Stimulated activated CD4-positive, alpha-beta T cell treated with anti-CD3 and anti-CD28 coated beads, Interleukin-2, amount 100 ng/mL, for 48 hours (primary cell): ENCODE measurements around the gene SLC4A2.

ENCODE experiments used
- DNase-seq, 2 donors: peaks; one replicate each; pipeline ENCODE4 v3.0.0-alpha.2; 2020

The SLC4A2 gene

DNA sequence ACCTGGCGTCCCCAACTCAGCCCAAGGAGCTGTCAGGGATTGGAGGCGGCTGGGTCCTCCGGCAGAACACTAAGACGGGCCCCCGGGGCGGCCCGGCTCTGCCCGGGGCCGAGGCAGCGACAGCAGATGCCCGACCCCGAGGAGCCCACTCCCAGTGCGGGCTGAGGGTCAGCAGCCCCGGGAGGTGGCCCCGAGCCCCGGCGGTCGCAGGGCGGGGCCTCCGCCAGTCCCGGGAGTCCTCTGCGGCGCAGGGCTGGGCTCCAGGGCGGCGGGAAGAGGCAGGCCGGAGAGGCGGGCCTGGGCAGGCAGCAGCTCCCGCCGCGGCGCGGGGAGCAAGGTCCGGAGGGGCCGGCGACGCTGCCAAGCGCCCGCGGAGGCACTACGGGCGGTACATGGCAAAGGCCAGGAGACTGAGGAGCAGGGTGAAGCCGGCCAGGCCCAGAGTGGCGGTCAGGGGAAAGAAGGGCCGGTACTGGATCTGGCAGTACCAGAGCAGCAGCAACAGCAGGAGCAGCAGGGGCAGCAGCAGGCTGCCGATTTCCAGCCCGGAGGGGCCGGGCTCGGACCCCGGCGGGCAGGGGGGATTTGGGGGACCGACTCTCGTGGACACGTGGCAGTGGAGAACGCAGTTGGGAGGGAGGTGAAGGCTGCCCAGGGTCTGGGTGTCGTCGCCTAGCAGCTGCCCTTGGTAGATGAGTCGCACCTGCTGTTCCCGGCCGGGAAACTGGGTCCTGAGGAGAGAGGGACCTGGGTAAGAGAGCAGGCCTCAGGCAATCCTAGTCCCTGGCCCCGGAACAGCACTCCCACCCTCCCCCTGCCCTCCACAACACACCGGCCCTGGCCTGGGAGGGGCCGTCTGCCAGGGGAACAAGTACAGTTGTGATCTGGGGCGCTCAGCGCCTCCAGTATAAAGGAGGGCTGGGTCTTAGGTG is 22.0 kb downstream of the SLC4A2 start:
- DNase-seq: no peak

DNA sequence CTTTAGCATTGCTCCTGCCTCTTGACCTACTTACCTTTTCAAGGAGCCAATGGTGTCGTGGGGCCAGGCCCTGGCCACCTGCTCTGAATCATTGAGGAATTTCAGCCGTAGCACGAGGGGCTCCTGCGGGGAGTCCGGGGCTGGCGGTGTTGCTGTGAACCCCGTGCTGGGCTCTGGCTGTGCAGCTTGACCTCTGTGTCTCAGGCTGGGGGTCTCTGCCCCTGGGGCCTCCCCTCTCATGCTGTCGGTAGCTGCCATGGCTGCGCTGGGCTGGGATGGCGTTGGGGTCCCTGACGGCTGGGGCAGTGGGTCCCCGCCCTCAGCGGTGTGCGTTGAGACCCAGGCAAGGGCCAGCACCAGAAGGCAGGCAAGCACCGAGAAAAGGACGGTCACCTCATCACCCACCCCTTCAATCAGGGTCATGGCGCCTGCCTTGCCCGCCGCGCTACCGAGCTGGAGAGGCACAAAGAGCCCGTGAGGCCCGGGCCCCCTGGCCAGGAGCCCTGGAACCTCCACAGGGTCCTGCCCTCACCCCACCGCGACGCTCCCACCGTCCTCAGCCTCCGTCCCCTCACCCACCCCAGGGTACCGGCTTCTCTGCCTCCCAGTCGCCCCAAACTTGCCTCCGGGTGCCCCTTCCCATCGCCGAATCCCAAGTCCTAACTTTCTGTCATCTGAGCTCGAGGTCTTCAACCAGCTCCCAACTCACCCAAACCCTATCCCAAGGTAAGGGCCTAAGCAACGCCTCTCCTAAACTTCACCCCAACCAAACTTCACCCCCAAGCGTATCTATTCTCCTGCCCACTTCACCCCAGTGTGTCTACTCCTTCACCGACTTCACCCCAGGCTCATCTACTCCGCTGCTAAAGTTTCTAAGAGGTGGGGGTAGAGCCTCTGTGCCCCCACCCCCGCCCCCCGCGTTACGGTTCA is 23.0 kb downstream of the SLC4A2 start:
- no peak for DNase-seq

DNA sequence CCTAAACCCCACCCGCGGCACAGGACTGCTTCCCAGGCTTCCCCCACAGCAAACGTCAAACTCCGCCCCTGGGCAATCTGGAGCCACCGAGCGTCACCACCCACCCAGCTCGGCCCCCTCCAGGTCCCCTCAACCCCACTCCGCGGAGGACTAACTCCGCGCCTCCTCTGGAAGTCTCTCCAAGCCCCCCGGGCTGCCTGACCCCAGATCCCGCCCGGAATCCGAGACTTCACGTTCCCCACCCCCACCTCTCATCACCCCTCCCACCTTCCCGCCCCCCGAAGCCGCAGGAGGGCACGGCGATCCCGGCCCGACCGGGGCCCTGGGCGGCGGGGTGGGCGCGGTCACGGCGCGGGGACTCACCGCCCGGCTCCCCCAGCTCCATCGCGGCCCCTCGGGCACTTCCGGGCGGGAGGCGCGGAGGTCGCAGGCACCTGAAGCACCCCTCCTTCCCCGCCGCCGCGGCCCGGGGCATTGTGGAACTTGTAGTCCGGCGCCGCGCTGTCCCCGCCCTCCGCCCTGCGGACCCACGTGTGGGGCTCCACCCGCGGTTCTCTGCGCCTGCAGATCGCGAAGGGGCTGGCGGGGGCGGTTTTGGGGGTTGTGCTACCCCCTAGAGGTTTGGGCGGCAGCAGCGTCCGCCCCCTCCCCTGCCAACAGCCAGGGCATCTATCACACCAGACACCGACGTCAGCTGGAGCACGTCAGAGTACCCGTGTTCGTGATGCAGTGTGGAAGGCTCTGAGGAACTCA is 23.9 kb downstream of the SLC4A2 start, which contains the start of gene TMUB1:
Gene TMUB1, minus strand, starts transcription at position 423 of the 753 bp plus-strand sequence. CDS start 930 bp downstream, outside the sequence.
- DNase-seq: peak; percentile 72 to 75

DNA sequence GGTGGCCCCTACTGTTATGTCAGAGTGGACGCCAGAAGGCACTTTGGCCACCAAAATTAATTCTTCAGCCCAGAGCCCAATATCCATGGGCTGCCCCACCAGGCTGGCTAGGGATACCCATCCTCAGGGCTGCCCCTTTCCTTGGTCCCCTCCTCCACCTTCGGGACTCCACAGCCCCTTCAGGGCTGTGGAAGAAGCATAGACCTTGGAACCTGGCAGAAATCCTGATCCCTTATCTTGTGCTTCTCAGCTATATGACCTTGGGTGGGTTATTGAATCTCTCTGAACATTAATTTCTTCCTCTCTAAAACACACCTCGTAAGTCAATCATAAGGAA is 24.4 kb downstream of the SLC4A2 start:
- no peak for DNase-seq

DNA sequence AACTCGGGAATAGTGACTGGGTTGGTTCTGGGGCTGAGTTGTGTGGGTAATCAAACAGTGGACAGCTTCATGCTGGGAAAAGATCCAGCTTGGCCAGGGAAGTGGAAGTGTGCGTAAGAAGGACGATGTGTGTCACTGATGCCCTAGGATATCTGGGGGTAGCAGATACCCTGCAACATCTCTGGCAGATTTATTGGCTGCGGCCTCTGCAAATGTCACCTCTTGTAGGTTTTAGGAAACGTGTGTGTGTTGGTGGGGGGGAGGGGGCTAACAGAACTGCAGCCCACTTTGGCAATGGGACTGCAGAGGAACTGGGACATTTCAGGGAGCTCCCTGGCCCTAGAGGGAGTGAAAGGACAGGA is 25.9 kb downstream of the SLC4A2 start:
- no peak for DNase-seq

DNA sequence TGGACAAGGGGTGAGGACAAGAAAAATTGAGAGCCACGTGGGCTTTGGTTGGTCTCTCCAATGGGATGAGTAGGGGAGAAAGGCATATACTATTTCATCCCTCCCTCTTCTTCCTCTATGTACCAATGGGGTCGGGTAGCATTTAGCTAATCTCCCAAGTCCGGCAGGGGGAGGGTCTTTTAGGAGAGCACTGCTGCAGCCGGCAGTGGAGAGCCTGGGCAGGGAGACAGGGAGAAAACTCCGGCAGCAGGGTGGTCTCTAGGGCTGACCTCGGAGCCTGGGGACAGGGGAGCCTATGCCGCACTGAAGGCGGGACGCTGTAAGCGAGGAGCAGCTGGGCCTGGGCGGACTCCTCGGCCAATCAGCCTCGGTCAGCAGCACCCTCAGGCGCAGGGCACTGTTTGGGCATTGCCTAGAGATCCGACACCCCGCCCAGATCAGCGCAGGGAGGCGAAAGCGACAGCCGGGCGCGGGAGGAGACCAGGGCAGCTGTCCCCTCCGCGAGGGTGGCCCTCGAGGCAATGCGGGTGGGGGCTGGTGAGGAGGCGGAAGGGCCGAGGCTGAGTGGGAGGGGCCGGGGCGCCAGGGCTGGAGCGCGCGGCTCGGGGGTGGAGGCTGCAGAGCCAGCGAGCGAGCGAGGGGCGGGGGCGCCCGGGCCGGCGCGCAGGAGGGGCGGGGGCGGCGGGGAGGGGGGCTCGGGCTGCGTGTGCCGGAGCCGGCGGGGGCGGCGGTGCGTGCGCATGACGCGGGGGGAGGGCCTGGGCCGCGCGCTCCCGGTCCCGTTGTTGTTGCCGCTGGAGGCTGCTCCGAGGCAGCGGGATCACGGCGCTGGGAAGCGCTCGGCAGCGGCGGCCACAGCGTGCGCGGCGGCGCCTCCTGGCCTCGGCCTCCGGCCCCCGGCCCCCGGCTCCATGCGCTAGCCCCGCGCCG is 26.6 kb downstream of the SLC4A2 start, which contains the start of gene AGAP3:
Gene AGAP3, plus strand, starts transcription at position 785 of the 930 bp plus-strand sequence. CDS start 267 bp downstream, outside the sequence.
- DNase-seq: peak; percentile 35 to 42

DNA sequence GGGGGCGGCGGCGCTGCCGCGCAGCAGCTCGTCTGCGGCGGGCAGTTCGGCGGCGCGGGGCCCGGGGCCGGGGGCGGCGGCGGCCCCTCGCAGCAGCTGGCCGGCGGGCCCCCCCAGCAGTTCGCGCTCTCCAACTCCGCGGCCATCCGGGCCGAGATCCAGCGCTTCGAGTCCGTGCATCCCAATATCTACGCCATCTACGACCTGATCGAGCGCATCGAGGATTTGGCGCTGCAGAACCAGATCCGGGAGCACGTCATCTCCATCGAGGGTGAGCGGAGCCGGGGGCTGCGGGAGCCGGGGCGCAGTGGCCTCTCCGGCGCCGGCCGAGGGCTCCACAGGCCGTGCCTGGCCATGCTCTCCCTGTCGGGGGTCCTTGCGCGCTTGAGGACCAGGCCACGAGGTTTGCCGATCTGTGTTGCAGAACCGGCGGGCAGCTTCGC is 27.4 kb downstream of the SLC4A2 start:
- DNase-seq: peak; percentile 27 to 32

DNA sequence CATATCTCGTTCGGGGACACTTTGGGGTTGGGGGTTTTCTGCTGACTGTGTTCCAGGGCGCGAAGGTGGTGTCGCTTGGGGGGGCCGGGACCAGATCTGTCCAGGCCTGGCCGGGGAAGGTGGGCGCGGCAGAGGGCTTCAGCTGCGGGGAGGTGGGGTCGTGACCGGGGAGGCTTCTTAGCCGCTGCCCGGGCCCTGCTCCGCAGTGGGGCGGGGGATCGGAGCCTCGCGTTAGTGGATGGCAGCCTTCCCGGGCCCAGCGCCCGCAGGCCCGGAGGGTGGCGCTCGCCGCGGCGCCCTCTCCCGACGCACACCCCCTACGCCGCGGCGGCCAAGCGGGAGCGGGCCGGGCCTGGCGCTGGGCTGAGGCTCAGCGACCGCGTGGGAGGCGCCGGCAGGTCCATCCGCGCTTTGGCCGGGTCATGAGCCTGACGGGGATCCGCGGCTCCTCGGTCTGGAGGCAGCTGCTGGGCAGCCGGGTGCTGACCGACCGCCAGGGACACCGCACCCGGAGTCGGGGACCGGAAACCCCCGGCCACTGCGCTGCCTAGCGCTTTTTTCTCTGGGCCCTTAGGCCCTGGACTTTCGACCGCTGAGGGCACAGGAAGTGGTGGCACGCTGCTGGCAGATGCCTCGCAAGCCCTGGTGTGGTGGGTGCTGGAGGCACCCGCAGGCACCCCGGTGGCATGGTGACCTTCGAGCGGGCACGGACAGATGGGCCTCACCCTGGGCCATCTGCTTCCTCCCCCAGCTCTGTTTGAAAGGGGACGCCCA is 28.0 kb downstream of the SLC4A2 start:
- peak in 1 of 2 donors; percentile 33 for DNase-seq

DNA sequence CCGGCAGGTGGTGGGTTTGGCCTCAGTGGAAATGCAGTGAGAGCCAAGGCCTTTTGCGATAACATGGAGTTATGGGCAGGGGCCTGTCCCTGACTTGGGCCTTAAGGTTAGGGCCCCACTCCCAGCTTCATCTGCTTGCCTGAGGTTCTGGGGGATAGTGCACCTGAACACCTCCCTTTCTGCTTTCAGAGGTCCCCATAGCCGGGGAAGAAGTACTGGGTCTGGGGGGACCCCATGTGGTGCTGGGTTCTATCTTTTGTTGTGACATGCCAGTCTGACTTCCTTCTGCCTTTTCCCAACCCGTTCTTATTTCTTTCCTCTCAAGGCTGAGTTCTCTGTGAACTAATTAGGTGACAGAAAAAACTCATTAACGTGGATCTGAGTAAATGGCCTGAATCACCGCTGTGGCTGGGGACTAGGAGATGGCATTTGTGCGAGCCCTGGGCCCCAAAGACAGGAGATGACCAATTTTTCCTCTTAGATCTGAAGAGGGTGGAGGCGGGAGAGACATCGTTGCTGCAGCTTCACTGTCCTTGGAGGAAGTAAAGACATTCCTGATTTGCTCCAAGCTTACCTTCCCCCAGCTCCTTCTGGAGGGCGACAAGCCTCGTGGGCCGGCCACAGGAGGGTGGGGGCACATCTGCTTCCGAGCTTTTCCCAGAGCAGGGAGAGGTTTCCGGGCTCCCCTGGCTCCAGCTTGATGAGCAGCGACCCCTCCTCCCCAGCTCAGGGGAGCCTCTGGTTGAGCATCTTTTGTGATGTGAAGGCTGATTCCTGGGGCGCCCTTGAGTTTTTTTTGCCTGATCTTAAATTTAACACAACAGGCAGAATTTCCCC is 28.8 kb downstream of the SLC4A2 start:
- DNase-seq: no peak

DNA sequence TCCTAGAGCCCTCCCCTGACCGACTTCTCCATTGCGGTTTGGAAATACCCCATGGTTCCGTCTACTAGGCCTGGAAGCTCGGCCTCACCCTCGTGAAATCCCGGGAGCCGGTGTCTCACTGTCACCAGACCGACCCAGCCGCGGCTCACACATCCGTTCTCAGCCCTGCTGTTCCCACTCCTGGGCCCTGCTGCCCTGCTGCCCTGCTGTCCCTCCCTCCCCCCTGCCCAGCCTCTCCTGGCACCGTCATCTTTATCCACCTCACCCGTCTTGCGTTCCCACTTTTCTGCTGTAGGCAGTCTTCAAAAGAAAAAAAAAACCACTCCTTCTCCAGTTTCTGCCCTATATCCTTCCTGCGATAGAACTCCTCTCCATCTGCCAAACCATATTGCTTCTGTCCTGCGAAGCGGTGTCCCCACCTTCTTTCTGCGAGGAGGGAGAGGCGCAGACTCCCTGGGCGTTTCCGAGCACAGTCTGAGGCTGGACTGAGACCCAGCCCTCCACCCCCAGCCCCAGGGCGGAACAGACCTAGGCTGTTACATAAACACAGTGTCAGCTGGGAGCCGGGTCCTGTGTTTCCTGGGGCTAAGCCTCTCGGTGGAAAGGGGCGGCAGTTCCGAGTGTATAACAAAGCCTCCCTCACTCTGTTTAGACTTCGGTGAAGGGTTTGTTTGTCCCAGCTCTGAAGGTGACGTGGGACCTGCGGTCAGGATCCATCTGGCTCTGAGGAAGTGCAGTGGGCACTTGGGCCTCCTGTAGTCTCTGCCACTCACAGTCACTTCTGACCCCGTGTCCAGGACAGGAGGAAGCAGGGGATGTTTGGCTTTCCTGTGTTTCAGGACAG is 29.7 kb downstream of the SLC4A2 start:
- DNase-seq: no peak

DNA sequence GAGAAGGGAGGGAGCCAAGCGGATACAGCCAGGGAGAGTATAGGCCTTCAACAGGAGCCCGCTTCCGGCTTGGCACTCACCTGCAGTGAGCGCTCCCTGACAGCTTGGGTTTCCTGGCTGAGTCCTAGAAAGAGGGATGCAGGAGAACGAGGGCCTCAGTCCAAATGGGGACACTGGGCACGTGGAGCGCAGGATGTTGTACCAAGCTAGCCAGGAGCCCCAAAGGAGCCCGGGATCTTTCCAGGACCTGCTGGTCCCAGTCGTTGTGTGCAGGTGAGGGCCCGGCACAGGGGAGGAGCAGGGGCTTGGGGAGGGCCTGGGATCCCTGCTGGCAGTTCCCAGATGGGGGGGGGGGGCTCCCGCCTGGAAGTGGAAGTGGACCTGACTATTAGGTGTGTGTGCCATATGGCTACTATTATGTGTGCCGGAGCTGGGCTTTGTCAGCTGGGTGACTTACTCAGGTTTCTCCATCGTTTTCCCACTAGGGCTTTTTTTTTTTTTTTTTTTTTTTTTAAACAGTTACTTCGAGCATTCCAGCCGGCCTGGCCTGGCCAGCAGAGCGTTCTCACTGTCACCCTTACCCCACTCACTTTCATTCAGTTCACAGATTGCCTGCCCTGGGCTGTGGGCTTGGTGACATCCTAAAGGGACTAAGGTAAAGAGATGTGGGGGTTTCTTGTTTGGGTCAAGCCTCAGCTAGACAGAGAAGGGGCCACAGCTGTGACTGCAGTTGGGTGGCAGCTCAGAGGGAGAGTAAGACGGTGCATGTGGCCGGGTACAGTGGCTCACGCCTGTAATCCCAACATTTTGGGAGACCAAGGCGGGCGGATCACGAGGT is 30.7 kb downstream of the SLC4A2 start:
- DNase-seq: no peak

DNA sequence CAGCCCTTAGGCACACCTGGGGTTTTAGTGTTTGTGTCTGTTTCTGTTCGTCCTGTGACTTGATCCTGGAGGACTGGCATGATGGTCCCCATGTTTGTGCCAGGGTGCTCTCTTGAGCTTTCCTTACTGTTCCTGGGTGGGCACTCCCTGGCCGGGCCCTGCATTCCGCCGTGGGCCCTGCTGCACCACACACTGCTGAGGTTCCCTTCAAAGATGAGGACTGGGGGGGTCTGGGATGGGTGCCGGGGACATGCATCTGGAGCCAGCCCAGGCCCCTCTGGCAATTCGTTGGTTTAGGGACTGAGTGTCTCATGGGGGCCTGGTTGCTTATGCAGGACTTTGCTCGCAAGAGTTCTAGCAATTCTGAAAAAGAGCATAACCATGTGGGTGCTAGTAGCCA is 31.6 kb downstream of the SLC4A2 start:
- no peak for DNase-seq

DNA sequence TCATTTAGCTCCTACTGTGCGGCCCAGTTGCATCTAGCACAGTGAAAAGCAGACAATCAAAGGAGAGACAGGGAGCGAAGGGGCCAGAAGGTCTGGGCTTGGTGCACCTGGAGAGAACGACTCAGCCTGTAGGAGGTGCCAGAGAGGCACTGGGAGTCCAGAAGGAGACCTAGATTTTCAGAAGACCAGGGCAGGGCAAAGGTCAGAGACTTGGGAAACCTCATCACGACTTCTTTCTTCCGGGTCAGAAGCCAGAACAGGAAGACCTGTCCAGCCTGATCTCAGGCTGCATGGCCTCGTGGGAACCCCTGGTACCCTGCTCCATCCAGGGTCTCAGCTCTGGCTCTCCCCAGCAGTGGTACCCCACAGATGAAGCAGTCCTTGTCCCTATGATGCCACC is 32.0 kb downstream of the SLC4A2 start:
- DNase-seq: no peak

DNA sequence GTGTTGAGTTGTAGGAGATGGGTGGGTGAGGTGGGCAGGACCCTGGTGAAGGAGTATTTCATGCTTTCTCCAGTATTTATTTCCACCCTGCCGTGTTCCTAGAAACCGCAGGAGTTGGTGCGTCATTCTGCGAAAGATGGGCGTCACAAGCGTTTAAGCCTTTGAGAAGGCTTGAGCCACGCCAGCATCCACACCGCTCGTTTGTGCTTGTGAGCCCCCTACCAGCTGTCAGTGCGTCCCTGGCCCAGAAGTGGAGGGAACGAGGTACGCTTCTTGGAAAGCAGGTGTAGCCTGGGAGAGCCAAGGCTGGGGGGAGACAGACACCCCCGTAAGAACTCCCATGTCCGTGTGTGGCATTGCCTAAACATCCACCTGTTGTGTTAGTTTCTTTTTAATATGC is 32.6 kb downstream of the SLC4A2 start:
- DNase-seq: no peak

DNA sequence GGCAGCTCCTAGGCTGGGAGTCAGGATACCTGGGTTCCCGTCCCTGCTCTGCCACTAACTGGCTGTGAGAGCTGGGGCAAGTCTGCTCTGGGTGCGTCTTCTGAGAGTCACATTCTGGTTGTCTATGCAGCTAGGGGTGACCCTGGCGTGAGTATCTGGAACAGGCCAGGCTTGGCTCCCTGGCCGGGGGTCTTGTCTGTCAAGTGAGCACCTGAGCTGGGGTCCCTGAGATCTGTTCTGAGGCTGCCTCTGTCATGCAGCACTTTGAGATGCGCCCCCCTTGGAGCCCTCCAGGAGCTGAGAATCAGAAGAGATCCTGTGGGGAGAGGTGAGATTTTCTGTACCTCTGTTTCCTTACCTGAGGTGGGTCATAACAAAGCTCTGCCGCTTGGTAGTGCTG is 34.4 kb downstream of the SLC4A2 start:
- DNase-seq: no peak

DNA sequence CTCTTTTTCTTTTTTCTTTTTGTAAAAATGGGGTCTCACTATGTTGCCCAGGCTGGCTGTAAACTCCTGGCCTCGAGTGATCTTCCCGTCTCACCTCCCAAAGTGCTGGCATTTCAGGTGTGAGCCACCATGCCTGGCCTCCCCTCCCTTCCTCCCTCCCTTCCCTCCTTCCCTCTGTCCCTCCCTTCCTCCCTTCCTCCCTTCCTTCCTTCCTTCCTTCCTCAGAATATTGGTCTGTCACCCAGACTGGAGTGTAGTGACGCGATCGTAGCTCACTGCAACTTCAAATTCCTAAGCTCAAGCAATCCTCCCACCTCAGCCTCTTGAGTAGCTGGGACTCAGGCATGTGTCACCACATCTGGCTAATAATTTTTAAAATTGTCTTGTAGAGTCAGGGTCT is 35.3 kb downstream of the SLC4A2 start:
- no peak for DNase-seq

DNA sequence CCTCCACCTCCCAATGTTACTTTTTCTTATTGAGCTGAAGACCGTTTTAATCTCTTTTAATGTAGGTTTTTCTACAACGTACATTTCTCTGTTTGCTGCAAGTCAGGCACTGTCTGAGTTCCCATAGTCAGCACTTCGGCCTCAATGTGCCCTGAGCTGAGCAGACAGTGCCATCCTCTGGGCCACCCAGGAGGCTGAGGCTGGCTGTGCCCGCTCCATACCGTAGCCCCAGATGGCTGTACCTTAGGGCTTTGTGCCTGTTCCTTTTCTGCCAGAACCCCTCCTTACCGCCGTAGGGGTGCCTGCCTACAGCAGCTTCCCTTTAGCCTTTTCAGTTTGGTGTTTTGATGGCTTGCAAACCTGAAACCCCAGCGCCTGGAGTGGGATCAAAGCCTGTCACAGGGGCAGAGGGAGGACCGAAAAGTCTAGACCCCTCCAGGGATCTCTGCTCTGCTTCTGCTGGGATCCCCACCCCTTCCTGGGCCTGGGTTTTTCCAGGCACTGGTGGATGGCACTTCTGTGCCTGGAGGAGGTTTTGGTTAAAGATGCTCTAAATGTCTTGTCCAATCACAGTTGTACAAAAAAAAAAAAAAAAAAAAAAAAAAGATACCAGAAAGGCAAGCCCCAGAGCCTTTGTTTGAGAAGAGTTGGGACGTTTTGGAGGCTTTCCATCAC is 35.9 kb downstream of the SLC4A2 start:
- DNase-seq: no peak
